ENCODE results near the gene PADI4. TPM values are rescaled to one million over a fixed set of nuclear protein-coding genes. Genes with fewer than 3 reads are reported as not detected.
"Not testable (repeated sequence)": the region's sequence is repeated elsewhere in the genome, so short reads cannot be mapped to it uniquely, and the experiment has no call there.

PADI4 gene
- total and polyA plus RNA-seq, 8 donors: 0.77 to 13.8 (median 1.8) TPM

- TF ChIP-seq CTCF (IDR thresholded peaks at IDR 0.05): peak; percentile 75 to 76
- H3K4me1 ChIP-seq: no peaks in the 10 kb centered on the region
- DNase-seq: peak in 3 of 4 donors; percentile 43 to 88 (median 61)
- H3K27ac ChIP-seq: no peak overlapping the region
- peak; percentile 92 for ATAC-seq
- intact Hi-C loops (cut with DNase I): no loop called here
- no peak overlapping the region for H3K4me3 ChIP-seq
- no peaks in the 10 kb centered on the region for H3K27me3 ChIP-seq
- peaks cover 0 to 46% of the 10 kb centered on the region in 2 donors for H3K36me3 ChIP-seq
- H3K9me3 ChIP-seq: no peaks in the 10 kb centered on the region
These were observed 98.1 kb downstream of the PADI4 start for GRCh38 chr1:17405898-17406759.

- DNase-seq; H3K4me3 ChIP-seq; H3K9me3 ChIP-seq; H3K27ac ChIP-seq; H3K4me1 ChIP-seq; intact Hi-C loops (cut with DNase I); H3K27me3 ChIP-seq; ATAC-seq: not testable (repeated sequence)
- H3K36me3 ChIP-seq: peaks cover 0 to 54% of the 10 kb centered on the region in 2 donors
These were observed 98.9 kb downstream of the PADI4 start for GRCh38 chr1:17406760-17407475.

DNA sequence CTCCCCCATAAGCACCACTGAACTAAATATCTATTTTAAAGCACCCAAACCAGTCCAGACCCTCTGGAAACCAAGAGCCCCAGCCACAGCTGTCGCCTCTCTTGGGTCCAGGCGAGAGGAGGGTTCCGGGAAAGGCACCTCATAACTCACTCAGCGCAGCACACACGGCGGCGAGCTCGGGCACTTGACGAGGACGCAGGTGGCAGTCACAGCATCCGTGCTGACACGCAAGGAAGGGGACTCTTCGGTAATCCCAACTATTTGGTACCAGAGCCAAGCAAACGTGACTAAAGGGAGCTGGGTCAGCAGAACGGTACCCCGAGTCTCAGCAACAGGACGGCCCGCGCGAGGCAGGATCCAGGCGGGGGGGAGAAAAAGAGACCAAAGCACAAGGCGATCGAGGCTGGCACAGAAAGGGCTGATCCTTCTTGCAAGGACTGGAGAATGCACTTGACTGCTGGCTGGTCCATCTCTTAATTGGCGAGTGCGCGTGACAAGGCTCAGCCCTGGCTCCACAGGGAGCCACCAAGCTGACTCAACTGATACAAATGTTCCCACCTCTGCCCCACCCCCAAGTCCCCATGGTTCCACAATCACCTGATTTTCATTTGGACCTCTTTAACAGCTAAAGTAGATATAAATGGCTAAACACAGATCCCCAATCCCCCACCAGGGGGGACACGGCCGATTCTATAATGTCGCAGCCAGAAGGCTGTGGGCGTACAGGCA lies 100.0 kb downstream of the PADI4 start:
- H3K36me3 ChIP-seq: peaks cover 0 to 64% of the 10 kb centered on the region in 2 donors
- intact Hi-C loops (cut with DNase I); ATAC-seq; H3K4me1 ChIP-seq; H3K27ac ChIP-seq; DNase-seq; H3K4me3 ChIP-seq; H3K27me3 ChIP-seq; H3K9me3 ChIP-seq: not testable (repeated sequence)

DNA sequence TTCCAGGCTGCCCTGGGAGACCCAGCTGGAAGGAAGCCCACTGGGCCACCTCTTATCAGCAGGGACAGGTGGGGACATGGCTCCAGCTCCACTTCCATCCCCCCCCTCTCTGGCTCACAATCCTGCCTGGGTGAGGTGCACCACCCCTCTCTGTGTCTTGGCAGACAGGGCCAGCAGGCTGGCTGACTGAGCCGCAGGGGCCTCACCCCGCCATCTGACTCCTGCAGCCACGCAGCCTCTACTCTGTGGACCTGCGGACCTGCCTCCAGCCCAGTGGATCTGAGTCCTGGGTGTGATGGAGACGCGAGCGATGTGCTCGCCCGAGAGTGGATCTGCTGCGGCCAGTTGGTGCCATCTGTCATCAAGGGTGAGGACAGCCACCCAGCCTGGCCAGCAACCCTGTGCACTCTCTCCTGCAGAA lies 101.4 kb downstream of the PADI4 start:
- no peak overlapping the region for H3K4me3 ChIP-seq
- DNase-seq (no peak), ATAC-seq (no peak)
- no peak overlapping the region for H3K27ac ChIP-seq
- intact Hi-C loops (cut with DNase I): no loop called here
- no peaks in the 10 kb centered on the region for H3K9me3 ChIP-seq
- peaks cover 0 to 78% of the 10 kb centered on the region in 2 donors for H3K36me3 ChIP-seq
- H3K27me3 ChIP-seq: no peaks in the 10 kb centered on the region
- H3K4me1 ChIP-seq: no peaks in the 10 kb centered on the region
- TF ChIP-seq CTCF (IDR thresholded peaks at IDR 0.05): no peak

DNA sequence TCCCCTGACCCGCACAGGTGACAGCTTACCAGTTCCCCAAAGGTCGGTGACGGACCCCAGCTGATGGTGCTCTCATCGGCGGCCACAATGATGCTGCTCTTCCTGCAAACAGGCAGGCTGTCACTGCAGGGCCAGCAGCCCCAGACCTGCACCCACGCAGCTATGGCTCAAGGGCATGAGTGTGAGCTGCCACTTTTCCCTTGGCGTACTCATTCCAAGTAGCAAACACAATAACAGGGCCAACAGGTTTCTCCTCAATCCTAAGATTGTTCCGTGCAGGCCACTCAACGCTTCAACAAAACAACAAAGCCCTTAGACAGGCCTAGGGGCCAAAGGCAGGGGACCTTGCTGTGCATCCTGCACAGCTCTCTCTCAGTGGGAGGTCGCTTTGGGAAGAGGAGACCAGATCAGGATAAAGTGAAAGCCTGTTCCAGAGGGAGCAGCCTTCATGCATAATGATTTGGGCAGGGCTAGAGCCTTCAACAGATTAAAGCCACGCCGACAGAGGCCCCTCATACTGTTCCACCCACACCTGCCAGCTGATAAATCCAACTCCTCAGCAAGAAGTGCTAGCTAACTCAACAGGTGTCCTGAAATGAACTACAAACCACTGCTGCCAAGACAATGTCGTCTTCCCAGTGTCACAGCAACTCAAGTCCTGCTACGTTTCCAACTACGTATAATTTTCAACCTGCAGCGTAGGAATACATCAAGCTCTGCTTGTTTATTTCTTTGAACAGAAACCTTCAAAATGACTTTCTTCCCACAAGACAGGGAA lies 104.3 kb downstream of the PADI4 start:
- Histone ChIP-seq H3K27me3 (no peaks in the 10 kb centered on the region), H3K27ac (no peak overlapping the region), H3K4me1 (no peaks in the 10 kb centered on the region), H3K9me3 (no peaks in the 10 kb centered on the region), H3K36me3 (peaks cover 3 to 100% of the 10 kb centered on the region in 2 donors), H3K4me3 (no peak overlapping the region)
- DNase-seq (peak in 2 of 4 donors; percentile 41 to 71), ATAC-seq (peak; percentile 89)
- TF ChIP-seq CTCF (IDR thresholded peaks at IDR 0.05): no peak
- intact Hi-C loops (cut with DNase I): no loop called here

Small RNA genes lying within 50 kb of the gene (microRNA-seq; reads per million reads assigned to microRNA genes)
- gene MIR3972: 0 reads per million in 2 donors

Other genes starting within 250 kb of the PADI4 start
- gene PADI2, start 188.7 kb upstream of the PADI4 start, total RNA-seq: 10 to 100 TPM in 1 of 2 donors, 1 to 10 TPM in 1; 2.2 to 35.4 TPM
- 10 to 100 TPM in 4 of 6 donors, 1 to 10 TPM in 2; 7.0 to 16.1 (median 10.6) TPM for gene PADI2, start 188.7 kb upstream of the PADI4 start, polyA plus RNA-seq (ENCODE audit: insufficient read length in 6 of 6)
- not detected for gene PADI1, start 103.1 kb upstream of the PADI4 start, total RNA-seq
- not detected for gene PADI1, start 103.1 kb upstream of the PADI4 start, polyA plus RNA-seq (ENCODE audit: insufficient read length in 6 of 6)
- gene PADI3, start 59.1 kb upstream of the PADI4 start, total RNA-seq: not detected
- gene PADI3, start 59.1 kb upstream of the PADI4 start, polyA plus RNA-seq (ENCODE audit: insufficient read length in 6 of 6): under 1 TPM in 1 of 6 donors, not detected in 5; 0.04 TPM
- gene PADI6, start 64.0 kb downstream of the PADI4 start, total RNA-seq: not detected
- not detected for gene PADI6, start 64.0 kb downstream of the PADI4 start, polyA plus RNA-seq (ENCODE audit: insufficient read length in 6 of 6)
- gene RCC2, start 131.5 kb downstream of the PADI4 start, total RNA-seq: 10 to 100 TPM; 56.8 to 60.7 TPM
- 100 to 1,000 TPM in 1 of 6 donors, 10 to 100 TPM in 5; 81.6 to 103 (median 87.9) TPM for gene RCC2, start 131.5 kb downstream of the PADI4 start, polyA plus RNA-seq (ENCODE audit: insufficient read length in 6 of 6)
- gene ARHGEF10L, start 231.5 kb downstream of the PADI4 start, total RNA-seq: 10 to 100 TPM; 26.5 to 39.6 TPM
- 10 to 100 TPM; 16.8 to 22.2 (median 19.8) TPM for gene ARHGEF10L, start 231.5 kb downstream of the PADI4 start, polyA plus RNA-seq (ENCODE audit: insufficient read length in 6 of 6)

Data from left lung (tissue), 10 donors.